GM12801 (cell line): Measurements from ENCODE around the gene ZSCAN32.

Experiments
- CTCF ChIP-seq: IDR thresholded peaks from one replicate; pipeline ENCODE4 v1.5.1; 2011; ENCODE audit warnings: control low read depth; ENCODE audit not compliant: insufficient read length; ENCODE audit errors: extremely low read depth

ZSCAN32 gene

GRCh38 chr16:3400779-3401688 is at the start of gene ZSCAN32, which contains the start of gene ZNF174:
ZSCAN32 (minus strand) TSS chr16:3401004; CDS start chr16:3397557, 3,447 bp downstream.
ZNF174 (plus strand) TSS chr16:3401215; CDS start chr16:3402005, 790 bp downstream.
- no peak for TF ChIP-seq CTCF

- no peak for TF ChIP-seq CTCF
These were observed 43.2 kb upstream of the ZSCAN32 start for GRCh38 chr16:3444032-3444388.

- no peak for TF ChIP-seq CTCF
These were observed 42.6 kb upstream of the ZSCAN32 start, which contains the start of the genes NAA60 and ZNF597 for GRCh38 chr16:3443108-3444031. NAA60 (plus strand) TSS chr16:3443680; CDS start chr16:3476228, 32,548 bp downstream. ZNF597 (minus strand) TSS chr16:3443504; CDS start chr16:3443153, 351 bp downstream.

GRCh38 chr16:3439637-3440036 is 38.8 kb upstream of the ZSCAN32 start:
- TF ChIP-seq CTCF: no peak

- no peak for TF ChIP-seq CTCF
These were observed 33.6 kb upstream of the ZSCAN32 start for GRCh38 chr16:3434373-3434772.

GRCh38 chr16:3431779-3432219 is 31.0 kb upstream of the ZSCAN32 start:
- TF ChIP-seq CTCF: no peak
